RWPE1 (cell line): ENCODE results near the gene UFSP2.
A peak's percentile ranks its signal among the peaks of the same experiment; 100 is the strongest.

Source experiments
- CTCF ChIA-PET: fragments of 350-600 bp; sonication (Branson Sonifier 250); formaldehyde crosslinking; extraction: SDS; loops from one replicate; lab custom pipeline; 2021; lab: Yijun Ruan, JAX
- POLR2A ChIA-PET: fragments of 400-600 bp; formaldehyde crosslinking; extraction: SDS; loops from one replicate; lab custom pipeline; 2020; ENCODE audit warnings: antibody characterized with exemption; ENCODE audit not compliant: low non-redundant PET; lab: Yijun Ruan, JAX
- DNase-seq: peaks from one replicate; pipeline ENCODE4 v3.0.0; 2012; ENCODE audit warnings: low spot score
- H3K27ac ChIP-seq: fragments of 450-650 bp; 2 replicates; pipeline ENCODE4 v1.5.1; 2017
- CTCF ChIP-seq: fragments of 450-650 bp; conservative IDR thresholded peaks from 2 replicates; pipeline ENCODE4 v1.5.1; 2017; ENCODE audit warnings: low read depth, mild to moderate bottlenecking

Gene UFSP2, protein sequence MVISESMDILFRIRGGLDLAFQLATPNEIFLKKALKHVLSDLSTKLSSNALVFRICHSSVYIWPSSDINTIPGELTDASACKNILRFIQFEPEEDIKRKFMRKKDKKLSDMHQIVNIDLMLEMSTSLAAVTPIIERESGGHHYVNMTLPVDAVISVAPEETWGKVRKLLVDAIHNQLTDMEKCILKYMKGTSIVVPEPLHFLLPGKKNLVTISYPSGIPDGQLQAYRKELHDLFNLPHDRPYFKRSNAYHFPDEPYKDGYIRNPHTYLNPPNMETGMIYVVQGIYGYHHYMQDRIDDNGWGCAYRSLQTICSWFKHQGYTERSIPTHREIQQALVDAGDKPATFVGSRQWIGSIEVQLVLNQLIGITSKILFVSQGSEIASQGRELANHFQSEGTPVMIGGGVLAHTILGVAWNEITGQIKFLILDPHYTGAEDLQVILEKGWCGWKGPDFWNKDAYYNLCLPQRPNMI

DNA sequence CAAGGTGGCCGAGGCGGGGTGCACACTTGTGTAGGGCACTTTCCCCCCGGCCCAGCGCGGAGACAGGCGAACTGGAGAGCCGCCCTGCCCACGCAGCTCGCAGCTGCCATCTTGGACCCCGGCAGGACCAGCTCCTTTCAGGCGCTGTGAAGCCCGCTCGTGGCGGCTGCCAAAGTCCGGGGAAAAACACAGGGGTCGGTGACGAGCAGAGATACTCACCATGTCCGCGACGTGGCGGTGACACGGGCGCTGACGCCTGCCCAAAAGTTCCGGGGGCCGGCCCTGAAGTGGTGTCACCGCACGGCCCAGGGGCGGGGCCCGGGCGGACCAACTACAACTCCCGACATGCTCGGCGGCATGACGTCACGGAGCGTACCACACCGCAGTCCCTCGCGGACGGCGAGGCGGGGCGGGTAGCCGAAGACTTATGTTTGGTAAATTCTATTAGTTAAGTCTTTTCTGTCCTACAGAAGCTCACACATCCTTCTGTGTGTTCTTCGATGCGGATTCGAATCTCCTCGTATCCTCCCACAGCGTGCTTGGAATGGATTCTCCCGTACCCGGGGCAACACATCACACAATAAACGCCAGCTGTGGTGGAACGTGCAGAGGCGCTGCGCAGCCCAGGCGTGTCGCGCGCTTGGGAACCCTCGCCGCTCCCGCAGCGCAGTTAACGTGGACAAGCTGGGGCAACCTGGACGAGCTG, at the start of gene UFSP2:
Gene UFSP2, minus strand, starts transcription at position 318 of the 706 bp plus-strand sequence. Its CDS starts 96 bp downstream, at position 222.
- TF ChIP-seq CTCF: no peak
- ChIA-PET CTCF (interaction anchor here (0.6 to 0.7 kb wide), 4 partner anchors 128 to 717 kb away, joined by 3 to 8 read pairs (median 4); no protein-coding TSS in a partner anchor), POLR2A (interaction anchor here (1.5 kb wide), 1 partner anchor 29 kb away, joined by 4 read pairs; the partner anchor contains the start of gene ANKRD37)
- DNase-seq: peak; percentile 92
- peak within 1 kb of the TSS; percentile 89 for H3K27ac ChIP-seq

DNA sequence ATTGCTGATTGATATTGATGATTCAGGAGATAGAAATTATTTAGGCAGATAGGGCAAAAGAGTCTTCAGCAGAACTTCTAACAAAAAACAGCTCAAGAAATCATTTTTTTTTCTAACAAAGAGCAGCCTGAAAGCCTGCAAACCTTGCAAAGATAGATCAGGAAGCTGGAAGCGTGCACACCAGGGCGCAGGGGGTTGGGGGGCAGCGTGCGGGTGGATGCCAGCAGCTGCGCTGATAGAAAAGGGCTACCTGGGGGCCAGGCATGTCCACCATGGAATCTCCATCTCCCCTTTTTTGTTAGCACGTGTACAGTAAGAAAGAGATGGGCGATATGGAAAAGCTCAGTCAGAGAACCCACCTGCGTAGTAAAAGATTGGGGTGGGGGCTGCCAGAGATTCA, 47.5 kb upstream of the UFSP2 start:
- no peak for TF ChIP-seq CTCF
- POLR2A ChIA-PET: no interaction called here
- CTCF ChIA-PET: interaction anchor here (3.8 kb wide), 1 partner anchor 124 kb away, joined by 29 read pairs; no protein-coding TSS in a partner anchor
- no peak for DNase-seq
- H3K27ac ChIP-seq: no peak overlapping the region

DNA sequence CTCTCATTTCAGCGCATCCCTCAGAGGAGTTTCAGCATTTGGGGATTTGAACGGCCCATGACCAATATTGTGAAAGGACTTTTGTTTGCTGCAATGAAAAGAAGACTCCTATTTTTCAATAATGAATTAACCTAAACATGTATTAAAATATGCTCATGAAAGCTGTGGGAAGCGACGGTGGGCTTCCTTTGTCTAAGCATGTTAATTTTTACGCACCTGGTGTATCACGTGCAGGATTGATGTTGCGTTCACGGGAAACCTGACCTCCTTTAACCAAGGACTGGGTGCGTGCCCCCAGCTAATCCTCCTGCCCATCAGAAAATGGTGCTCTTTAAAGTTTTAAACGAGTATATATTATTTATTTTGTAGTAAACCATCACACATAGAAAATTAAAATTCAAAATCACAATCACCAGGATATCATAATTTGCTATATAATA, 46.4 kb upstream of the UFSP2 start:
- ChIA-PET POLR2A (interaction anchor here (0.7 kb wide), 1 partner anchor 1589 kb away, joined by 3 read pairs; no protein-coding TSS in a partner anchor), CTCF (interaction anchor here (1.2 to 3.8 kb wide), 2 partner anchors 122 to 125 kb away, joined by 3 to 29 read pairs; no protein-coding TSS in a partner anchor)
- no peak overlapping the region for H3K27ac ChIP-seq
- no peak for TF ChIP-seq CTCF
- no peak for DNase-seq

DNA sequence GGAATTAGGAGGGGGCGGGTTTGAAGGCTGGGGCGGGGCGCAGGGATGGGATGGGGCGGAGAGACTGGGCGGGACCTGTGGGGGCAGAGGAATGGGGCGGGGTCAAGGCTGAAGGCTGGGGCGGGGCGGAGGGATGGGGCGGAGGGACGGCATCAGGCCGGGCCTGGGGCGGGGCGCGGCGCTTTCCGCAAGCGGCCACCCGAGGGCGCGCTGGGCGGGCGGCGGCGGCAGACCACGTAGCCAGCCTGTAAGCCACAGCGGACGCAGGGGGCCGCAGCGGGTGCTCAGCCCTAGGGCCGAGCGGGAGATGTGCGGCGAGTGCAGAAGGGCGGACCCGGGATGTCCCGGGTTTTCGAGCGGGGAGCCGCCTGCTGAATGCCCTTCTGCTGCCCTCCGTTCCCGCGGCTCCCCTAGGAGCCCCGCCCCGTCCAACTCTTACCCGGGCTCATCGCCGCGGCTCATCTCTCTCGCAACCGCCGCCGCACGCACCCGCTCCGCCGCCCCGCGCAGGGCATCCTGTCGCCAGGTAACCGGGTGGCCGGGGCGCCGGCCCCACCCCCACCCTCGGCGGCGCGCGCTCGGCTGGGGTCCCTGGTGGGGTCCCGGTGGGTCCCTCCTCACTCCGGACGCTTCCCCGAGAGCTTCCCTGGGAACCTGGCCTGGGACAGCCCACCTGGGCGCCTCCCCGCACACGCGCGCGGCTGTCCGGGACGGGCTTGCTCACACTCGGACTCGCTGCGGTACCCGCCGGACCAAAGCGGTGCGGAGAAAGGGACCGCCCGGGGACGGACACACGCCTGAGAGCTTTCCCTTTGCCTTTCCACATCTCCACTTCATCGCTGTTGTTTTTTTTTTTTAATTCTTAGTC, 45.7 kb upstream of the UFSP2 start, which contains the start of gene CCDC110:
Gene CCDC110, minus strand, starts transcription at position 499 of the 868 bp plus-strand sequence. Its CDS starts 50 bp downstream, at position 449.
- H3K27ac ChIP-seq: no peak within 1 kb of the TSS
- POLR2A ChIA-PET: interaction anchor here (0.7 kb wide), 1 partner anchor 1589 kb away, joined by 3 read pairs; no protein-coding TSS in a partner anchor
- CTCF ChIA-PET: interaction anchor here (1.2 to 3.8 kb wide), 2 partner anchors 123 to 126 kb away, joined by 3 to 29 read pairs; no protein-coding TSS in a partner anchor
- peak; percentile 69 for TF ChIP-seq CTCF
- DNase-seq: peak; percentile 97

- ChIA-PET CTCF (interaction anchor here (0.6 to 3.8 kb wide), 3 partner anchors 127 to 131 kb away, joined by 3 to 29 read pairs (median 4); no protein-coding TSS in a partner anchor), POLR2A (no interaction called here)
- DNase-seq: no peak
- TF ChIP-seq CTCF: no peak
- no peak overlapping the region for H3K27ac ChIP-seq
Observed at GRCh38 chr4:185470501-185471195, 44.9 kb upstream of the UFSP2 start.
